Measurements from ENCODE around the gene COMT.
"Not testable (repeated sequence)": the region's sequence is repeated elsewhere in the genome, so short reads cannot be mapped to it uniquely, and the experiment has no call there.

The COMT gene

DNA sequence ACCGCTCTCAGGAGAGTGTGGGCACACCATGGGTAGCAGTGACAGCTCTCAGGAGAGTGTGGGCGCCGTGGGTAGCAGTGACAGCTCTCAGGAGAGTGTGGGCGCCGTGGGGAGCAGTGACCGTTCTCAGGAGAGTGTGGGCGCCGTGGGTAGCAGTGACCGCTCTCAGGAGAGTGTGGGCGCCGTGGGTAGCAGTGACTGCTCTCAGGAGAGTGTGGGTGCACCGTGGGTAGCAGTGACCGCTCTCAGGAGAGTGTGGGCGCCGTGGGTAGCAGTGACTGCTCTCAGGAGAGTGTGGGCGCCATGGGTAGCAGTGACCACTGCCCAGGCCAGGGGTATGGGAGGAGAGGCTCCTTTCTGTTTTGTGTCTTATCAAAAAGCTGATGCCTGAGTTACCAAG, 33.7 kb upstream of the COMT start:
- DNase-seq = not testable (repeated sequence)

DNA sequence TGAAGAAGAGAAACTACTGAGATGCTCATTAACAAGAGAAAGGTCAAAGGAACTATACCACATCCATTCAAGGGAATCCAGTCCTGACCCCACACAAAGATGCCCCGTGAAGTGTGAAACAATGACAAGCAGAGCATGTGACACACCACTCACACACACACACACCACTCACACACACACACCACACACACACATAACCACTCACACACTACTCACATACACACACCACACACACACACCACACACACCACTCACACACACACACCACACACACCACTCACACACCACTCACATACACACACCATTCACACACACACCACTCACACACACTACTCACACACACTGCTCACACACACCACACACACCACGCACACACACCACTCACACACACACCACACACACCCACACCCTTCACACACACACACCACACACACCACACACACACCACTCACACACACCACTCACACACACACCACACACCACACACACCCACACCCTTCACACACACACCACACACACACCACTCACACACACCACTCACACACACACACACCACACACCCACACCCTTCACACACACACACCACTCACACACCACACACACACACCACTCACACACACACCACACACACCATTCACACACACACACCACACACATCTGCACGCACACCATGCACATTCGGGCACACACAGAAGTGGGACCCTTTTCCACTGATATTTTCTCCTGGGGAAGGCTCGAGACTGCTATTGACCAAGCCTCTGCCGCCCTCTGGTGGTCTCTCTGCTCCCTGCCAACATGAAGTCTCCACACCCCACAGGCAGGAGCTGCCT, 32.0 kb upstream of the COMT start:
- DNase-seq = peak in 51 of 56 donors; percentile 21 to 89 (median 56)

DNA sequence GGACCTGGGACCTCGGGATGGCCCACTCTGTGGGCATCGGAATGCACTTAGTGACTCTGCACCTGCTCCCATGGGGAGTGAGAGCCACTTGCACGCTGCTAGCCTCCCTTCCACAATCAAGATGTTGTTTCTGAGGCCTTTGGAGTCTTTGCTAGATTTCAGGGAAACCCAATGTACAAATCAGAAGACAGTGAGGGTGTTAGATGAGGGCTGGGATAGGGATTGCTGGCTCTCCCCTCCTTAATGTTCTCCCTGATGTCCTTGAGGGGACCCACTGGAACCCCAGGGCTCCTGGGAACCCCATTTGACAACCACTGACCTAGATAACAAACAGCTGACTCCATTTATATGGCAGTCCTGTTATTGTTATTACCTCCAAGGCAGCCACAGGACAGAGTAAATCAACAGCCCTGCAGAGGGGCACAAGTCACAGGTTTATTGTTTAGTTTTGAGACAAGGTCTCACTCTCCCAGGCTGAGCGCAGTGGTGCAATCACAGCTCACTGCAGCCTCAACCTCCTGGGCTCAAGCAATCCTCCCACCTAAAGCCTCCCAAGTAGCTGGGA, 31.3 kb upstream of the COMT start:
- DNase-seq = peak in 1 of 56 donors; percentile 17

DNA sequence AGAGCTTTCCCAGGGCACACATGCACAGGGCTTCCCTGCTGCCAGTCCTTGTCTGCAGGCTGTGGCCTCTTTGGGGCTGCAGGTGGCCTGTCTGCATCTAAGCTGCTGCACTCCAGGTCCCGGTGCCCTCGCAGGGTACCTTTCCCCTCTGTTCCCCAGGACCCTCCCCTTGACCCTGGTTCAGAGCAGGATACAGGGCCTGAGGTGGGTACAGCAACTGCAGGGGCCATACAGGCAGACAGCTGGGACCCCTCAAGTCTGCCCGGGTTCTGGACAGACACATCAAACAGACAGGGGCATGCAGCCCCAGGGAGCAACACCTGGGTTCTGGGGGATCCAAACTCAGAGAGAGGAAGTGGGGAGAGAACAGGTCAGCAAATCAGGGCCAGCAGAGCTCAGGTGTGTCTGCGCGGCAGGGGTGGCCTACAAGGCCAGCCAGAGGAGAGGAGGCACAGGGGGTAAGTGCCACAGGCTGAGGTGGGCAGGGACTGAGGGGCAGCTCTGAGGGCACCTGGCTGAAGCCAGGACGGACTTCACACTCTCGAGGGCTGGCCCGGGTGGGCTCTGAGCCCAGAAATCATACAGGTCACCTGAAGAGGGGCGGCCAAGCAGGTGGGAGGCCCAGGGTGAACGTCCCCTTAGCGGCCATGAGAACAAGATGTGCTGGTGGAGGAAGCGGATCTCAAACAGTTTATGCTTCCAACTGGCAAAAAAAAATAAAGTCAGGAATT, 29.9 kb upstream of the COMT start:
- no peak for DNase-seq

DNA sequence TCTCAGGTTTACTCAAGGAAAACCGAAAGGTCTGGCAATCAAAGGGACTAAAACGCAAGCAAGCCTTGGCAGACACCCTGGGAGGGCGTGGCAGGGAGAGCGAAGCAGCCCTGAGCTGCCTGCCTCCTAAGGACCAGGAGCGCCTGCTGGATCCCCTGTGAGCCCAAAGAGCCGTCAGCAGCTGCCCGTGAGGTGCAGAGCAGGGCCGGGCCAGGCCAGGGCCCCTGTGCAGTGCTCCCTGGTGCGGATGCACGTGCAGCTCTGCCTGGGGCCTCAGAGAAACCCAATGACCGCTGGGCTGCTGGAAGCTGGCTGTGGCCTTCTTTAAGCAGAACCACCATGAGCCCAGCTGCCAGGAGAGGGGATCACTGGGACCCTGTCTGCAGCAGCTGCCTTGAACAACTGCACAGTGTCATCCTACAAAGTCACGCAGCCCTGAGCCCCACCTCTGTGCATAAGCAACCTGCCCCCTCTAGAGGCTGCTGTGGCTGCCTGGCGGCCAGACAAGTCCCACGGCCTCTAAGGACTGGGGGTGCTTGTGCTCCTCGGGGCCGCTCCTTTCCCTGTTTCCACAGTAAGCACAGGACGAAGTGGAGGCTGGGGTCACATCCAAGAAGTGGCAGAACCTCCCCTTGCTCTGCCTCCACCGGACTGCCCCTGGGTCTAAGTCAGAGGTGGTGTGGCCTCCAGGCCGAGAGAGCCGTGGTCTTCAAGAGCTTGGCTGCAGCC, 29.1 kb upstream of the COMT start:
- DNase-seq = no peak

DNA sequence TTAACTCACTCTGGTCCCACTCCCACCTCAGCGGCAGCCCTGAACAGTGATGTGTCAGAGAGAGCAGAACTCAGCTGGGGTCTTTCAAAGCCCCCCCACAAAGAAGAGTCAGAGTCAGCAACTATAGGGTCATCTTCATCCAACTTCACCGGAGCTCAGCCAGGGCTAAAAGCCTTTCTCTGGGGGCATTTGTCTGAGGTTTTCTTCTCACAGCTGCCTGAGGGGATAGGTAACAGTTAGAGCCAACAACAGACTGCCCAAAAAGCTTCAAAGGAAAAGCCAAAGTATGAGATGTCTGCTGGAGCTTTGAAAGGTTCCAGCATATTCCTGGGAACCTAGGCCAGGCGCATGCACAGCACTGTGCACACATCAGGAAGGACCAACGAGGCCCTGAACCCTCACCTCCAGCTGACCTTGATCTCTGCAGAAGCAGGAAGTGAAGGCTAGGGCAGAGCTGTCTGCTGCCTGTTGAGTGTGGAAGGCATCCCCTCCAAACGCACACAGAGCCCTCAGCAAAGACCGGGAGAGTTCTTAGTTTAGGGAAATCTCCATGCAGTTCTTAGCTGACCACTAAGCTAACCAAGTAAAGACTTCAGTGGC, 28.1 kb upstream of the COMT start:
- no peak for DNase-seq

DNA sequence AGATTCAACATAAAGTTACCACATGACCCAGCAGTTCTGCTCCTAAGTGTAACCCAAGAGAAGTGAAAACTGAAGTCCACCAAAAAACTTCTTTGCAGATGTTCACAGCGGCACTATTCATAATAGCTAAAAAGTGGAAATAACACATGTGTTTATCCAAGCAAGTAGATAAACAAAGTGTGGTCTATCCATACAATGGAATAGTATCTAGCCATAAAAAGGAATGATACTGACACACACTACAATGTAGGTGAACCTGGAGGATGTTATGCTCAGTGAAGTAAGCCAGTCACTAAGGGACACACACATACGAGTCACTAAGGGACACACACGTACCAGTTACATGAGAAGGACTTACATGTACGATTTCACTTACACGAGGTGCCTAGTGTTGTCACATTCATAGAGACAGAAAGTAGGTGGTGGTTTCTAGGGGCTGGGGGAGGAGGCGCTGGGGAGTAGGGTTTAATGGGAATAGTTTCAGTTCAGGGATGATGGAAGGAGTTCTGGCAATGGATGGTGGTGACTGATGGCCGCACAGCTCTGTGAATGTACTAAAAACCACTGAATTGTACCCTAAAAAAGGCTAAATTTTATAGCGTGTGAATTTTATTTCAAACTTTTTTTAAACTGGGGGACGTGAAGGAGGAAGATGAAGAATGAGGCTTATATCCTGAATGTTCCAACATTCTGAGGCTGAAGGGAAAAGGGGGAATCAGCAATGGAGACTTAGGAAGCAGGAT, 27.2 kb upstream of the COMT start:
- DNase-seq = no peak

DNA sequence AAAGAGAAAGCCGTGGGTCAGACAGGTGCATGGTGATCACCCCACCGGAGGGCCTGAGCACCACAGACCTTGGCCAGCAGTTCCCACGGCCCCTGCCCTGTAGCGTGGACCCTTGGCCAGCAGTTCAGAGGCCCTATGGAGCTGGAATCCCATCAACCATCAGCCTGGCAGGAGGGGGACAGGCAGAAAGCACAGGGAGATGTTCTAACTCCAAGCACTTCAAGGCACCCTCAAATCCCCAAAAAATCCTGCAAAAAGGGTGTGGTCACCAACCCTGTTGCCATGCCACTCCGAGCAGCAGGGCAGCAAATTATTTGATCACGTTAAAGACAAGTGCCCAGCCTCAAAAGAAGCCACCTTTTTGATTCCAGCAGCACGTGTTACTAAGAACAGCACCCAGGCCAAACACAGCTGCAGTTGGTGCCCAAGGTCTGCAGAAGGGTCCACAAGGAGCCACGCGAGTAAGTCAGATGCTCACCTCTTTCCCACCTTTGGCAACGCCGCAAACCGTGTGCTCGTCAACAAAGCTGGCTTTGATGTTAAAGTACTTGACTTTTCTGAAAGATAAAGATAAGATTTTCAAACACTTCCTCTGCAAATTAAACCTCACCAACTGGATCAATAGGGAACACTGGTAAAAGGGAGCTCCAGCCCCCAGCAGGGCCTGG, 26.2 kb upstream of the COMT start:
- DNase-seq = no peak

DNA sequence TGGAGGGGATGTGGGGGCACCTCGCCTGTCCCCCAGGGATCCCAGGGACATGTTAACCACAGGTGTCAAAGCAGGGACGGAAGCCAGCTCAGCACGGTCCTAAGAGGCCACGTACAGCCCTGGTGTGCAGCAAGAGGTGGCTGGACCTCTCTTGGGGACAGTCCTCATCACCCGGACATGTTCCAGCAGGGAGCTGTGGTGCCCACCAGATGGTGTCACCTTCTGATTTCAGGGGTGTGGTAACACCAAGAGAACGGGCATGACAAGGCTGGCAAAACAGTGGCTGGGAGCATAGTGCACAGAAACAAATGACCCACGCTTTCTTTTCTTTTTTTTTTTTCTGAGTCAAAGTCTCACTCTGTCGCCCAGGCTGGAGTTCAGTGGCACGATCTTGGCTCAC, 25.6 kb upstream of the COMT start:
- no peak for DNase-seq

DNA sequence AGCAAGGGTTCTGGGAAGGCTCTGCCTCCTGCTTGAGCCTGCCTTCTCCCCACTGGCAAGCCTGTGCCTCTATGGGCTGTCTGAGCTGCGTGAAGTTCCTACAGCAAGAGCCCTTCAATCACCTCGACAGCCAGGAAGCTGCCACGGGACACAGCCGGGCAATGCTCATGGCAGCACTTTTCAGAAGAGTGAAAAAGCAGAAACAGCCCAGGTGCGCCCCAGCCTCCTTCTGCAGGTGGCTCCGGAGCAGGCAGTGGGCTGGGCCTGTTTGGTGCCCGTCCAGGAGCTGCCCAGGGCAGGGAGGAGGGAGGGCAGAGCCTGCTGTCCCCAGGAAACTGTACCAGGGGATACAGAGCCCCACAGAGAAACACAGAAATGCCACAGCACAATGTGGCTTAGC, 24.6 kb upstream of the COMT start:
- DNase-seq = no peak

DNA sequence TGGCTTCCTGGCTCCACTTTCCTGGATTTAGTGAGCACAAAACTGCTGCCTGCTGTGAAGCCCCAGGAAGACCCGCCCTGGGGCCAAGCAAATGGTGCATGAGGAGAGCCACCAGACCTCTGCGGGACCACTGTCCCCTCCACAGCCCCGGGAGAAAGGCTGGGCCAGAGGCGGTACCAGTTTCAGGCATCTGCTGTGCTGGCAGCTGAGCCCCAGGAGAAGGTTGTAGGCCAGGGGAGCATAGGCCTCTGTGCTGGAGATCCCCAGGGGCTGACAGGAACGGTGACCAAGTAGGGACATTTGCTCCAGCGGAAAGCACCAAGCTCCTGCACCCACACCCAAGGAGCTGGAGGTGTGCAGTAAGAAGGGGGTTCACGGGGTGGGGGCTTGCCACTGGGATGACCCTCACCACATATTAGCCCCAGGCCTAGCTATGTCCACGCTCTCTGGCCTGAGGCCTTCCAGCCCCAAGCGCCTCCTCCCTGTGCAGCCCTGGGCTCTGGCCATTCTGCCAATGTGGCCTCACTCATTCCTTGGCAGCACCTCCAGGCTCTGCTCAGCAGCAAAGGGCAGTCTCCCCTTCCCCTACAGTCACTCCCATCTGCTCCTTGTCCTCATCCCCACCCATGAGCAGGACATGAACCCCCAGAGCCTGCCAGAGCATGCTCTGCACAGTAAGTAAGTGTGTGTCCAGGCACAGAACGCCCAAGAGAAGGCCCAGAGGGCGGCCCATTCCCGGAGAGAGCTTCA, 24.0 kb upstream of the COMT start:
- DNase-seq = no peak

DNA sequence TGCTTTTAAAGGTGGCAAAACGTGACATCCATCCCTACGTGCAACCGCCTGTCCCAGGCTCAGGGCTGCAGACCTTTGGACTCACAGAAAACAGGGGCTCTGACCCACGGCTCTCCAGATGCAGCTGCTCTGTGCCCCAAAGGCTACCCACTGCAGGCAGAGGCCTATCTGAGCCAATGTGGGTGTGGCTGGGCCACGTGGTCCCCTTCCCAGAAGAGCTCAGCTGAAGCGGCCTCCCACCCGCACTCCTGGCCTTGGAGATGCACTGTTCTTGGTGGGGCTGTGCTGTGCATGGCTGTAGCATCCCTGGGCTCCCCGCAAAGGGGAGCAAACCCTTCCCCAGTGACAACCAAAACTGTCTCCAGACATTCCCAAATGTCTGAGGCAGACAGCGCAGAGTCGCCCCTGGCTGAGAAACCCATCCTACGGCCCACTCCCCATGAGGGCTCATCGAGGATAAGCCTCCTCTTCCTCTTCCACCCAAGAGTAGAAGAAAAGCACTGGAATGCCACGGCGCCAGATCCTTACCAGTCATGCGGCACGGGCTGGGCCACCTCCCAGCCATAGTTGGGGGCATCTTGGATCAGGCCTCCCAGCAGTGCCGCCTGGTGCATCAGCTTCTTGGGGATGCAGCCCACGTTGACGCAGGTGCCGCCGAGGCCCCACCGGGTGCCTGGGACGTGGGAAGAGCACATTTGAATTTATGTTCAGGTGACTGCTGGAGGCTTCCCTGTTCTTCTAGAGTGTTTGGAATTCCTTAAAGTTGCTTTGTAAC, 23.1 kb upstream of the COMT start:
- DNase-seq = no peak

DNA sequence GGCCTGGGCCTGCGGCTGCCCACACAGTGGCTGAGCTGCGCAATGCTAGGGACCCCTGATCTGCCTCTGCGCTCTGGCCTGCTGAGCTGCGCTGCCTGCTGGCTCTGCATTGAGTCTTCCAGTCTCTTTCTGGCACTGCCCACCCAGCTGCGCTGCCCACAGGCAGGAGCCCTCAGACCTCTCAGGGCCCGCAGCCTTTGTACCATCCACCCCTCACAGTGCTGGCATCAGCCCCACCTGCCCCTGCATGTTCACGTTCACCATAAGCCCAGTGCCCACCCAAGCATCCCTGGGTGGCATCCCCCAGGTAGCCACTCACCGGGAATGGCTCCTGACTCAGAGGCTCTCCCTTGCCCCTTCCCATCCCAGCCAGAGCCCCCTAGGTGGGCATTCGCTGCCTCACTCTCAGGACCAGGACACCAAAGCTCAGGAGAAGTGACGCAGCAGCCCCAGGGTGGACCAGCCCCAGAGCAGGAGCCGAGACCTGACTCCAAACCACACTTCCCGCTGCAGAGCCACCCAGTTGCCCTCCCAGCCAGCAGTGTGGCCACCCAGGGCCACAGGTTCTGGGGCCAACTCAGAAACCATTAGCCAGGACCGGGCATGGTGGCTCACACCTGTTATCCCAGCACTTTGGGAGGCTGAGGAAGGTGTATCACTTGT, 21.7 kb upstream of the COMT start:
- DNase-seq = no peak

DNA sequence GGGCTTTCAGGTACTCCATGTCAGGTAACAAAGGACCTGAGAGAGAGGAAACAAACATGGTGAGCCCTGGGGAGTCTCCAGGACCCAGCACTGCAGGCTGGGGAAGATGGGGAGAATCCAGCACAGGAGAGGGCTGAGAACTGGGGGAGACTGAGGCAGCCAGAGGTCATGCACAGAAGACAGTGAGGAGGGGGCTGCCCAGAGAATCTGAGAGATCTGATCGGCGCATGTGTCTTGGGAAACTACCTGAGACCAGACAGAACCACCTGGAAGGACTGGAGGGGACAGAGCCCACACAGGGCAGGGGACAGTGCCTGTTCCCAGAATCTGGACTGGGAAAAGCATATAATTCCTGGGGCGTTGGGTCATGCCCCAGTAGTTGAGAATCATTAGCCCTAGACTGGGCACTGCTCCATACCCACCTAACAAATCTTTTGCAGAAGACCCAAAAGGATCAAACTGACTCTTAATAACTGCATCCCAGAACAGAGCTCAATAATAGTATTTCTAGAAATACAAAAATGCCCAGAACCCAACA, 20.0 kb upstream of the COMT start:
- no peak for DNase-seq

DNA sequence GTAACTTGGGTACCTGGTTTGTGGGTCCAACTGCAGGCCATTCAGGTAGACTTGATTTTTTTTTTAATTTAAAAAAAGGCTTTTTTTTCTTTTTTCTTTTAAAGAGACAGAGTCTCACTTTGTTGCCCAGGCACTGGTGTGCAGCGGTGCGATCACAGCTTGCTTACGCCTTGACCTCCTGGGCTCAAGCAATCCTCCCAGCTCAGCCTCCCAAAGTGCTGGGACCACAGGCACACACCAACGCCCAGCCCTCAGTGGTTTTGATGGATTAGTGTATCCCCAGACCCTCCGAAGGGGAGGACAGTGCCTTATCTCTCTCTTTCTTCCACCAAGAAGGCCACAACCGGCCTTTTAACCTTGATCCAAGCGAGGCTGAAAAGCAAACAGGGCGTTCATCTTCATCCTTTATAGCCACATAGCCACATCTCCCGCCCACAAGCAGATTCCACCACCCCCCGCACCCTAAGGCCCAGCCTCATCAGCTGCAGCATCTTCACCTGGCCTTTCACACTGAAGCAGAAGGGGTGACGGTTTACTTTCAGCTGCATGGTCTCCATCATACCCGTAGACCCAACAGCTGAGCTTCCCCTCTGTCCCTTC, 17.6 kb upstream of the COMT start:
- DNase-seq = no peak

DNA sequence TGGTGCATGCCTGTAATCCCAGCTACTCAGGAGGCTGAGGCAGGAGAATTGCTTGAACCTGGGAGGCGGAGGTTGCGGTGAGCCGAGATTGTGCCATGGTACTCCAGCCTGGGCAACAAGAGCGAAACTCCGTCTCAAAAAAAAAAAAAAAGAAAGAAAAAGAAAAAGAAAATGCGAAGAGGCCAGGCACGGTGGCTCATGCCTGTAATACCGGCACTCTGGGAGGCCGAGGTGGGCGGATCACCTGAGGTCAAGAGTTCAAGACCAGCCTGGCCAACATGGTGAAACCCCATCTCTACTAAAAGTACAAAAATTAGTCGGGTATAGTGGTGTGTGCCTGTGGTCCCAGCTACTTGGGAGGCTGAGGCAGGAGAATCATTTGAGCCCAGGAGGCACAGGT, 15.5 kb upstream of the COMT start:
- not testable (repeated sequence) for DNase-seq

DNA sequence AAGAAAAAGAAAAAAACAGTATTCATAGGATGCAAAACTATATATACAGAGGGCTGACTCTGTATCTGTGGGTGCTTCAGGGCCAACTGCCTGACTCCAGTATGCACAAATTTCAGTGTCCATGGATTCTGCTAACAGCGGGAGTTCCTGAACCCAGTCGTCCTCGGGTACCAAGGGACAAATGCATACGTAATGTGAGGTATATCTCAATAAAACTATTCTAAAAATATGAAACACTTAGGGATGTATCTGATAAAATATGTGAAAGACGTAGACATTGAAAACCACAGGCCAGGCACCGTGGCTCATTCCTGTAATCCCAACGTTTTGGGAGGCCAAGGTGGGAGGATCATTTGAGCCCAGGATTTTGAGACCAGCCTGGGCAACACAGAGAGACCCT, 13.9 kb upstream of the COMT start:
- no peak for DNase-seq

Data from amygdala (tissue), 56 donors.